ENCODE results near the gene SF3B2. TPM values are rescaled to one million over a fixed set of nuclear protein-coding genes. Genes with fewer than 3 reads are reported as not detected.

Gene SF3B2
- total RNA-seq, 4 donors from 2014 or later: 117 to 160 (median 137) TPM

GRCh38 chr11:66107600-66108510 is 55.7 kb downstream of the SF3B2 start:
- 86% methylated on average over 3 of the region's 3 CpGs for WGBS
- intact Hi-C loops (cut with DNase I): no loop called here
- H3K36me3 ChIP-seq: peaks cover 0 to 7% (median 3%) of the 10 kb centered on the region in 4 donors
- TF ChIP-seq, protein P1, sequence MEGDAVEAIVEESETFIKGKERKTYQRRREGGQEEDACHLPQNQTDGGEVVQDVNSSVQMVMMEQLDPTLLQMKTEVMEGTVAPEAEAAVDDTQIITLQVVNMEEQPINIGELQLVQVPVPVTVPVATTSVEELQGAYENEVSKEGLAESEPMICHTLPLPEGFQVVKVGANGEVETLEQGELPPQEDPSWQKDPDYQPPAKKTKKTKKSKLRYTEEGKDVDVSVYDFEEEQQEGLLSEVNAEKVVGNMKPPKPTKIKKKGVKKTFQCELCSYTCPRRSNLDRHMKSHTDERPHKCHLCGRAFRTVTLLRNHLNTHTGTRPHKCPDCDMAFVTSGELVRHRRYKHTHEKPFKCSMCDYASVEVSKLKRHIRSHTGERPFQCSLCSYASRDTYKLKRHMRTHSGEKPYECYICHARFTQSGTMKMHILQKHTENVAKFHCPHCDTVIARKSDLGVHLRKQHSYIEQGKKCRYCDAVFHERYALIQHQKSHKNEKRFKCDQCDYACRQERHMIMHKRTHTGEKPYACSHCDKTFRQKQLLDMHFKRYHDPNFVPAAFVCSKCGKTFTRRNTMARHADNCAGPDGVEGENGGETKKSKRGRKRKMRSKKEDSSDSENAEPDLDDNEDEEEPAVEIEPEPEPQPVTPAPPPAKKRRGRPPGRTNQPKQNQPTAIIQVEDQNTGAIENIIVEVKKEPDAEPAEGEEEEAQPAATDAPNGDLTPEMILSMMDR (IDR thresholded peaks at IDR 0.05): no peak
- TF ChIP-seq POLR2A (IDR thresholded peaks at IDR 0.05; ENCODE audit: low read depth): no peak
- no peak overlapping the region for H3K4me3 ChIP-seq
- DNase-seq (ENCODE audit: extremely low spot score): no peak
- H3K9me3 ChIP-seq: no peaks in the 10 kb centered on the region
- H3K27ac ChIP-seq (replicated peaks in 1 of 4): no peak overlapping the region
- peaks cover 12 to 29% (median 14%) of the 10 kb centered on the region in 4 donors for H3K4me1 ChIP-seq
- no peaks in the 10 kb centered on the region for H3K27me3 ChIP-seq

- H3K9me3 ChIP-seq: no peaks in the 10 kb centered on the region
- intact Hi-C loops (cut with DNase I): no loop called here
- H3K4me1 ChIP-seq: peaks cover 21 to 35% (median 28%) of the 10 kb centered on the region in 4 donors
- no peak for DNase-seq (ENCODE audit: extremely low spot score)
- H3K27ac ChIP-seq (replicated peaks in 1 of 4): no peak overlapping the region
- WGBS: 95% methylated on average over 2 of the region's 2 CpGs
- H3K4me3 ChIP-seq: no peak overlapping the region
- peaks cover 0 to 7% (median 3%) of the 10 kb centered on the region in 4 donors for H3K36me3 ChIP-seq
- no peak for TF ChIP-seq POLR2AphosphoS5 (IDR thresholded peaks at IDR 0.05)
- TF ChIP-seq, protein P1 (IDR thresholded peaks at IDR 0.05): no peak
- no peak for TF ChIP-seq POLR2A (IDR thresholded peaks at IDR 0.05; ENCODE audit: low read depth)
- no peak for TF ChIP-seq EP300 (IDR thresholded peaks at IDR 0.05)
- H3K27me3 ChIP-seq: no peaks in the 10 kb centered on the region
Measured at GRCh38 chr11:66109294-66109693, 57.1 kb downstream of the SF3B2 start.

DNA sequence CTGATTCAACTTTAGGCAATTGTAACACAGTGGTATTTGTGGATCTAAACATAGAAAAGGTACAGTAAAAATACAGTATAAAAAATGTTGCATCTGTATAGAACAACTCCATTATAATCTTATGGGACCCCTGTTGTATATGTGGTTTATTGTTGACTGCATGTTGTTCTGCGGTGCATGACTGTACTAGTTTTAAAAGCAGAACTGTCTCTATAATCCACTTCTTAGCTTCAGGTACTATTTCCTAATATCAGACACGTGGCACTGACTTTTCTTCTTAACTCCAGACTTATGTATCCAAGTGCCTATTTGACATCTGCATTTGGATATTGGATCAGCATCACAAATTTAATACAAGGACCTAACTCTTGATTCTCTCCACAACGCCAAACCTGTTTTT is 59.0 kb downstream of the SF3B2 start:
- Histone ChIP-seq H3K4me3 (no peak overlapping the region), H3K4me1 (peaks cover 21 to 40% (median 30%) of the 10 kb centered on the region in 4 donors), H3K9me3 (no peaks in the 10 kb centered on the region), H3K27ac (replicated peaks in 1 of 4) (no peak overlapping the region), H3K27me3 (no peaks in the 10 kb centered on the region), H3K36me3 (peaks cover 0 to 7% (median 3%) of the 10 kb centered on the region in 4 donors)
- intact Hi-C loops (cut with DNase I): no loop called here
- DNase-seq (ENCODE audit: extremely low spot score): no peak
- WGBS: 94% methylated on average over 3 of the region's 3 CpGs
- TF ChIP-seq, protein P1 (IDR thresholded peaks at IDR 0.05): no peak
- TF ChIP-seq EP300 (IDR thresholded peaks at IDR 0.05): no peak
- TF ChIP-seq POLR2A (IDR thresholded peaks at IDR 0.05; ENCODE audit: low read depth): no peak
- TF ChIP-seq POLR2AphosphoS5 (IDR thresholded peaks at IDR 0.05): no peak

- Histone ChIP-seq H3K27me3 (no peaks in the 10 kb centered on the region), H3K4me3 (no peak overlapping the region), H3K27ac (replicated peaks in 1 of 4) (no peak overlapping the region), H3K4me1 (peaks cover 21 to 36% (median 31%) of the 10 kb centered on the region in 4 donors), H3K36me3 (peaks cover 0 to 4% (median 0%) of the 10 kb centered on the region in 4 donors), H3K9me3 (no peaks in the 10 kb centered on the region)
- no peak for DNase-seq (ENCODE audit: extremely low spot score)
- intact Hi-C loops (cut with DNase I): no loop called here
- TF ChIP-seq EP300 (IDR thresholded peaks at IDR 0.05) (no peak), POLR2AphosphoS5 (IDR thresholded peaks at IDR 0.05) (no peak), POLR2A (IDR thresholded peaks at IDR 0.05; ENCODE audit: low read depth) (no peak)
- TF ChIP-seq, protein P1 (IDR thresholded peaks at IDR 0.05): no peak
- 77% methylated on average over 9 of the region's 9 CpGs for WGBS
Measured at GRCh38 chr11:66112041-66112491, 59.9 kb downstream of the SF3B2 start.

Data from esophagus muscularis mucosa (tissue), 4 donors.